Astrocyte (in vitro differentiated cells and primary cell): Measurements from ENCODE around the gene CALU.

Source experiments
- CTCF ChIP-seq: IDR thresholded peaks from 2 replicates; pipeline ENCODE4 v1.5.1; 2011; ENCODE audit warnings: low read depth, mild to moderate bottlenecking, inconsistent platforms, low read length, moderate library complexity; ENCODE audit not compliant: insufficient read depth
- EZH2 ChIP-seq: IDR thresholded peaks from 2 replicates; pipeline ENCODE4 v1.6.1; 2012; ENCODE audit warnings: mild to moderate bottlenecking, low read length, inconsistent platforms; ENCODE audit not compliant: insufficient read depth

- TF ChIP-seq CTCF, result no peak
- TF ChIP-seq EZH2, result no peak
Observed at GRCh38 chr7:128721376-128721775, 17.8 kb upstream of the CALU start.
